Right lobe of liver (tissue), 4 donors: ENCODE measurements around the gene KCTD12.

Source experiments
- POLR2A ChIP-seq: fragments of 450-650 bp; IDR thresholded peaks from one replicate; pipeline ENCODE4 v1.6.1; 2017; ENCODE audit warnings: antibody characterized with exemption, mild to moderate bottlenecking
- TF ChIP-seq, protein P1 (sequence below), 4 donors: fragments of 200-600 bp in 3 of 4; fragments of 450-650 bp in 1 of 4; IDR thresholded peaks; one replicate each; pipeline versions ENCODE4 v1.5.1 to v1.8.0; 2016 to 2022; ENCODE audit warnings: antibody characterized with exemption in 4 of 4, mild to moderate bottlenecking in 2 of 4
- donor health status: DM: no; HTN: no; CAD: no.
- donor health status: DM: no; HTN: no; CAD: no.
- donor health status: DM: no; HTN: yes; CAD: no.

DNA sequence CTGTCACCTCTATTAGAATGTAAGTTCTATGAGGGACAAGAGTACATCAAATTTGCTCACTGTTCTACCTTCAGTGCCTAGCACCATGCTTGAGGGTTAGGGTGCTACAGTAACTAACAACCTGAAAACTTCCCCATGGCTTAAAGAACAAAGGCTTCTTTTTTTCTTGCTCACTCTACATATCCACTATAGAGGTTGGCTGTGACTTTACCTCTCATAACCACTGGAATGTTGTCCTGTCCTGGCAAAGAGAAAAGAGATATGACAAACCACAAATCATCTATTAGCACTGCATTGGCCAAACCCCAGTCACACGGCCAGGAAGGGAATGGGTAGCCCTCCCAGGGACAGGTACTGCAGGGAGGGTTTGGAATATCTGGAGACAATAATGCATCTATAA is 38.9 kb upstream of the KCTD12 start:
- TF ChIP-seq, protein P1, sequence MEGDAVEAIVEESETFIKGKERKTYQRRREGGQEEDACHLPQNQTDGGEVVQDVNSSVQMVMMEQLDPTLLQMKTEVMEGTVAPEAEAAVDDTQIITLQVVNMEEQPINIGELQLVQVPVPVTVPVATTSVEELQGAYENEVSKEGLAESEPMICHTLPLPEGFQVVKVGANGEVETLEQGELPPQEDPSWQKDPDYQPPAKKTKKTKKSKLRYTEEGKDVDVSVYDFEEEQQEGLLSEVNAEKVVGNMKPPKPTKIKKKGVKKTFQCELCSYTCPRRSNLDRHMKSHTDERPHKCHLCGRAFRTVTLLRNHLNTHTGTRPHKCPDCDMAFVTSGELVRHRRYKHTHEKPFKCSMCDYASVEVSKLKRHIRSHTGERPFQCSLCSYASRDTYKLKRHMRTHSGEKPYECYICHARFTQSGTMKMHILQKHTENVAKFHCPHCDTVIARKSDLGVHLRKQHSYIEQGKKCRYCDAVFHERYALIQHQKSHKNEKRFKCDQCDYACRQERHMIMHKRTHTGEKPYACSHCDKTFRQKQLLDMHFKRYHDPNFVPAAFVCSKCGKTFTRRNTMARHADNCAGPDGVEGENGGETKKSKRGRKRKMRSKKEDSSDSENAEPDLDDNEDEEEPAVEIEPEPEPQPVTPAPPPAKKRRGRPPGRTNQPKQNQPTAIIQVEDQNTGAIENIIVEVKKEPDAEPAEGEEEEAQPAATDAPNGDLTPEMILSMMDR (IDR thresholded peaks at IDR 0.05) = no peak
- no peak for TF ChIP-seq POLR2A
